Keratinocyte (primary cell): ENCODE results near the gene PRKCH. TPM values are rescaled to one million over a fixed set of nuclear protein-coding genes. Genes with fewer than 3 reads are reported as not detected.

Experiments
- DNase-seq: peaks from one replicate; pipeline ENCODE4 v3.0.0-alpha.2; 2011; ENCODE audit warnings: low read depth, missing footprints, low spot score
- FAIRE-seq: peaks from 2 replicates; lab custom pipeline; 2011; peaks lifted over from hg19 to GRCh38; lab: Jason Lieb, UNC
- H2AFZ ChIP-seq: 2 replicates; pipeline ENCODE4 v1.6.0; 2012; ENCODE audit warnings: low read length, control low read depth, inconsistent platforms; ENCODE audit not compliant: control insufficient read depth
- H3K27ac ChIP-seq: 2 replicates; pipeline ENCODE4 v1.5.1; 2011; ENCODE audit warnings: low read length; ENCODE audit not compliant: control insufficient read depth, insufficient read depth
- H3K27me3 ChIP-seq: 3 replicates; pipeline ENCODE4 v1.6.0; 2011; ENCODE audit warnings: low read length; ENCODE audit not compliant: control insufficient read depth, insufficient read depth; ENCODE audit errors: extremely low read depth
- H3K36me3 ChIP-seq, 2 experiments: 2 replicates in 1 of 2; 3 replicates in 1 of 2; pipeline ENCODE4 v1.5.1; 2011; ENCODE audit warnings: low read length in 2 of 2, mild to moderate bottlenecking in 1 of 2; ENCODE audit not compliant: control insufficient read depth in 2 of 2, insufficient read depth in 2 of 2; ENCODE audit errors: extremely low read depth in 1 of 2
- H3K4me1 ChIP-seq: 3 replicates; pipeline ENCODE4 v1.5.1; 2011; ENCODE audit warnings: low read length; ENCODE audit not compliant: control insufficient read depth, insufficient read depth; ENCODE audit errors: extremely low read depth
- H3K4me2 ChIP-seq: 3 replicates; pipeline ENCODE4 v1.6.0; 2011; ENCODE audit warnings: low read depth, low read length; ENCODE audit not compliant: control insufficient read depth, insufficient read depth; ENCODE audit errors: extremely low read depth
- H3K4me3 ChIP-seq, 3 experiments: fragments of 200-600 bp in 1 of 3; sonication (generic) in 1 of 3; 2 replicates in 2 of 3; 3 replicates in 1 of 3; pipeline ENCODE4 v1.5.1; 2011 to 2016; ENCODE audit warnings: low read length in 3 of 3, mild to moderate bottlenecking in 3 of 3, control low read depth in 2 of 3, inconsistent platforms in 1 of 3, low read depth in 1 of 3, mixed read lengths in 1 of 3, mixed run types in 1 of 3, moderate library complexity in 1 of 3; ENCODE audit not compliant: control insufficient read depth in 2 of 3, insufficient read depth in 2 of 3; ENCODE audit errors: extremely low read depth in 1 of 3
- H3K79me2 ChIP-seq: 2 replicates; pipeline ENCODE4 v1.6.0; 2012; ENCODE audit warnings: low read length; ENCODE audit not compliant: control insufficient read depth, insufficient read depth
- H3K9ac ChIP-seq: 3 replicates; pipeline ENCODE4 v1.6.0; 2011; ENCODE audit warnings: low read length; ENCODE audit not compliant: control insufficient read depth, insufficient read depth; ENCODE audit errors: extremely low read depth
- H3K9me1 ChIP-seq: 3 replicates; pipeline ENCODE4 v1.6.0; 2011; ENCODE audit warnings: low read length; ENCODE audit not compliant: control insufficient read depth, insufficient read depth; ENCODE audit errors: extremely low read depth
- H3K9me3 ChIP-seq: 2 replicates; pipeline ENCODE4 v1.5.1; 2012; ENCODE audit warnings: low read depth, low read length; ENCODE audit not compliant: control insufficient read depth
- H4K20me1 ChIP-seq: 3 replicates; pipeline ENCODE4 v1.6.0; 2011; ENCODE audit warnings: low read length; ENCODE audit not compliant: control insufficient read depth, insufficient read depth; ENCODE audit errors: extremely low read depth
- CTCF ChIP-seq, 3 experiments: IDR thresholded peaks in 1 of 3; conservative IDR thresholded peaks in 1 of 3; optimal IDR thresholded peaks in 1 of 3; 2 replicates in 2 of 3; 3 replicates in 1 of 3; pipeline versions ENCODE3 to v1.5.1; 2011; ENCODE audit warnings: low read length in 3 of 3, mild to moderate bottlenecking in 3 of 3, moderate library complexity in 2 of 3, control low read depth in 1 of 3, inconsistent platforms in 1 of 3; ENCODE audit not compliant: insufficient read depth in 2 of 3; ENCODE audit errors: extremely low read depth in 1 of 3
- EZH2 ChIP-seq: IDR thresholded peaks from one replicate; pipeline ENCODE4 v1.6.1; 2012; ENCODE audit warnings: inconsistent platforms, mild to moderate bottlenecking, low read length, moderate library complexity
- dilution Hi-C: fragments of 300-500 bp; cut with MboI; formaldehyde crosslinking; loops from one replicate; pipeline ENCODE4 v1.7.0; 2020; ENCODE audit warnings: low sequenced_read_pairs; ENCODE audit not compliant: extremely low pct_ligation_motif_present
- polyA plus RNA-seq, 5 experiments: library from polyadenylated mRNA; depleted of rRNA in 3 of 5; stranded (reverse) in 3 of 5; stranded (forward) in 1 of 5; unstranded in 1 of 5; fragments of >200 nt; gene quantifications; 1 replicate in 1 of 5; 2 replicates in 3 of 5; 3 replicates in 1 of 5; pipeline versions ENCODE4 v1.2.1 to v1.2.3, GENCODE V29; 2011 to 2012; ENCODE audit warnings: missing spikeins in 2 of 5, low read depth in 1 of 5, low replicate concordance in 1 of 5

Gene PRKCH
- polyA plus RNA-seq, 1 donor (not counting 4 experiments of a cell fraction or from before 2014, with no cell fraction given), result 13.7 TPM

GRCh38 chr14:61458766-61459165 lies 137.4 kb downstream of the PRKCH start:
- Histone ChIP-seq H3K27ac (no peak overlapping the region), H3K4me2 (no peak overlapping the region), H3K27me3 (no peaks in the 10 kb centered on the region), H3K79me2 (no peaks in the 10 kb centered on the region), H2AFZ (no peak overlapping the region), H3K4me3 (no peak overlapping the region), H3K9ac (no peak overlapping the region), H3K9me1 (no peaks in the 10 kb centered on the region), H4K20me1 (no peaks in the 10 kb centered on the region), H3K36me3 (peaks cover 0 to 4% of the 10 kb centered on the region in 2 experiments), H3K4me1 (peaks cover 22% of the 10 kb centered on the region), H3K9me3 (no peaks in the 10 kb centered on the region)
- DNase-seq (no peak), FAIRE-seq (no peak)
- dilution Hi-C loops, result no loop called here
- no peak for TF ChIP-seq EZH2
- no peak for TF ChIP-seq CTCF (optimal IDR thresholded peaks at IDR 0.05 in 1 of 3, IDR thresholded peaks at IDR 0.05 in 1 of 3, conservative IDR thresholded peaks at IDR 0.05 in 1 of 3; ENCODE audit: extremely low read depth in 1 of 3, insufficient read depth in 2 of 3, low read length in 3 of 3)

- Histone ChIP-seq H3K27ac (no peak overlapping the region), H3K9ac (no peak overlapping the region), H3K36me3 (peaks cover 0 to 4% of the 10 kb centered on the region in 2 experiments), H3K27me3 (no peaks in the 10 kb centered on the region), H3K4me1 (peaks cover 22% of the 10 kb centered on the region), H3K79me2 (no peaks in the 10 kb centered on the region), H3K9me3 (no peaks in the 10 kb centered on the region), H4K20me1 (no peaks in the 10 kb centered on the region), H3K4me2 (no peak overlapping the region), H3K9me1 (no peaks in the 10 kb centered on the region), H2AFZ (no peak overlapping the region), H3K4me3 (no peak overlapping the region)
- no peak for TF ChIP-seq EZH2
- no peak for TF ChIP-seq CTCF (optimal IDR thresholded peaks at IDR 0.05 in 1 of 3, IDR thresholded peaks at IDR 0.05 in 1 of 3, conservative IDR thresholded peaks at IDR 0.05 in 1 of 3; ENCODE audit: extremely low read depth in 1 of 3, insufficient read depth in 2 of 3, low read length in 3 of 3)
- FAIRE-seq, result no peak
- dilution Hi-C loops, result no loop called here
- DNase-seq, result no peak
Measured at GRCh38 chr14:61459229-61459628, 137.8 kb downstream of the PRKCH start.
